IPS-NIHi7 (cell line): Measurements from ENCODE around the gene HOMER2.

Experiments
- DNase-seq: peaks from one replicate; pipeline ENCODE4 v3.0.0; 2012; ENCODE audit warnings: mixed read lengths; ENCODE audit errors: extremely low spot score

The HOMER2 gene

DNA sequence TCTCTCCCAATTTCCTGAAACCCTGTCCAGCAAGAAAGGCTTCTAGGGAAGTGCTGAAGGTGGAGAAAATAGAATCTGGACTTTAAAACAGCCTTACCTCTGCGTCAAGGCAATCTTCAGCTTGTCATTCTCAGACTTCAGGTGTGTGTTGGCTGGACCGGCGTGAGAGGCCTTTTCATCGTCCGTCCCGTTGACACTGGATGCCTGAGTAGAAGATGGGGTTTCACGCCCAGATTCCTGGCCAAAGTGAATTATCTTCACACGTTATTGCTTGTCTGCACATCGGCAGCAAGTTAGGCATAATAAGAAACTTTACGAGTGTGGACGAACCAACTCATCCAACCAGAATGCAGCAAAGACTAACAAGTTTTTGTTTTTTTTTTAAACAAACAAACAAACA lies 93.6 kb downstream of the HOMER2 start:
- DNase-seq: no peak

DNA sequence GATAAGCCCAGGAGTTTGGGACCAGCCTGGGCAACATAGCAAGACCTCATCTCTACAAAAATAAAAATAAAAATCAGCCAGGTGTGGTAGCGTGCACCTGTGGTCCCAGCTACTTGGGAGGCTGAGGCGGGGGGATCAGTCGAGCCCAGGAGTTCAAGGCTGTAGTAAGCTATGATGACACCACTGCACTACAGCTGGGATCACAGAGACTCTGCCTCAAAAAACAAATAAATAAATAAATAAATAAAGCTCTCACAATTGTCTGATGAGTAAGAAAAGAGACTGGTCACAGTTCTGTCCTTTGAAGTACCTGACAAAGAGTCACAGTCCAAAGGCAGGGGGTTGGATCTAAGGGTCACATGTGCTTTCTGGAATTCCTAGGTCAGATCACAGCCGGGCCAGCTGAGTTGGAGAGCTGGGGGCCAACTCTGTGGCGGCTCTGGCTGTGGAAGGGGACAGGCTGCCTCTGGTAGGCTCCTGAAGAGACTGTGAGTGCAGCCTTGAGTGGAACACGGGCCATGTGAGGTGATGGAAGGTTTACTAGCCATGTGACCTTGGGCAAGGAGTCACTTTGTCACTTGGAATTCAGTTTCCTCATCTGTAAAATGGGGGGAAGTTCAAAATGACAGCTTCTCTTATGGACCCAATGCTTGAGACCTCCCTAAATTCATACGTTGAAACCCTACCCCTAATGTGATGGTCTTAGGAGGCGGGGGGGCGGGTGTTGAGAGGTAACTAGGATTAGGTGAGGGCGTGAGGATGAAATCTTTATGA lies 95.9 kb downstream of the HOMER2 start:
- no peak for DNase-seq

DNA sequence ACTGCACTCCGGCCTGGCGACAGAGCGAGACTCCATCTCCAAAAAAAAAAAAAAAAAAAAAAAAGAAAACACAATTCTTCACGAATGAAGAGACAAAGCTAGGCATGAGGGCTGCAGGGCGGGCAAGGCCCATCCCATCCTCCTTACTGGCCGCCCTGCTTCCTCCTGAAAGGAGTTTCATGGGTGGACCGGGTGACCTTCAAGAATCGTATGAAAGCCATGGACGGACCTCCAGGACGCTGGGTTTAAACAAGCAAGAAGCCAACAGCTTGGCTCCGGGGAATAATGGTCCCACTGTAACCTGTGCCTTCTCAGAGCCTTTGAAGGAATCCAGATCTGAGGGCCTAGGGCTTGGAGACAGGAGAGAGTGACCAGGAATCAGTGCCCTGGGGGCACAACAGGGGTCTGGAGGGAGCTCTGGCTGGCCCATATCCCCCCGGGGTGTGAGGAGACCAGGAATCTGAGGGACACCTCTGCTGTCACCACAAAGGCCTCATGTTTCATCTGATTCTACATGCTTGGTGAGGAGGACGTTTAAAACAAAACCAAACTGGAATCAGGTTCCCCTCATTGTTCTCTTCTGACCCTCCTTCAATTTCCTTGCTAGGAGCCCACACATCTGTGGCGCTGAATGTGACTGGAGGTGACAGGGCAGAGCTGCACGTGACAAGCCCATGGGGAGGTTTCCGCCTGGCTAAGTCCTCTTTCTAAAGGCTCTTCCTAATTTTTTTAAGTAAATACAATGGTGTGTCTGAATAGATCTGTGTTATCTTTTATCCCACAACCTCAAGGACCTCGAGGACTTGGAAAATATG lies 97.0 kb downstream of the HOMER2 start:
- no peak for DNase-seq

DNA sequence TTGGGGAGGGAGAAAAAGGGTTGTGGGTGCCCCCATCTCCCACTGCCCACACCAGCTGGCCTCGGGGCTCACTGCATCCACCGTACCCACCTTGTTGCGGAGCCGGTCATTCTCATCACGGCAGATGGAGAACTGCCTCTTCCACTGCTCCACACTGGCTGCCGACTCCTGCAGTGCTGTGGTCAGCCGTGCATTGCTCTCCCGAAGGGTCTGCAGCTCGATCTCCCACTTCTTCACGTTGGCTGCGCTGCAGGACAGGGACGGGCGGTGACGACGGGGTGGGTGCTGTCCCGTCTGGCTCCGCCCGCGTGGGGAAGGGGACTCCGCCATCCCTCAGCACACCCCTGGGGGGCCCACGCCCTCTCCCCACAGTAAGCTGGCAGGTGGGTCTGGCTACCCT lies 98.0 kb downstream of the HOMER2 start:
- no peak for DNase-seq

DNA sequence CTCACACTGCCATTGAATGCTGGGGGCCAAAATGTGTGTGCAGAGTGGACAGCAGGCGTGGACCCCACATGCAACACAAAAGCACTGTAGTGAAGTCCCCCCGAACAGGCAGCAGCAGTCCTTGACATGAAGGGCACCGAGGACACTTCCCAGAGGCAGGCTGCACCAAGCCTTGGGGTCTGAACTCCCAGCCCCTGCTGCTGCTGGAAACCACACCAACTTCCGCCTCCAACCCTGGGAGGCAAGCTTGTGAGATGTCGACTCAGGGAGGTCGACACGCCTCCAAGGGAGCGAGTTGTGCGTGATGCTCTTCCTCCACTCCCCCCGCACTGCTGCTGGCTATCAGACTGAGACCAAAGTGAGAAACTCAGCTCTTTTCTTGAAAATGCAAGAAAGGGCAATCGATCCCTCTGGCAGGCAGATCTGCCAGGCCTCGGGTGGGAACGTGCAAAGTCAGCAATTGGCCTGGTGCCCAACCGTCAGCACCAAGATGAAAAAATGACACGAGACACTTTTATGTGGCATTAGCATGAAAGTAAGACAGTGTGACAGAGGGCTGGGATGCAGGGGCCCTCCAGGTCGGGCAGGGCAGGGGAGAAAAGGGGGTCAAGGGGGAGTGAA lies 99.5 kb downstream of the HOMER2 start:
- DNase-seq: no peak

DNA sequence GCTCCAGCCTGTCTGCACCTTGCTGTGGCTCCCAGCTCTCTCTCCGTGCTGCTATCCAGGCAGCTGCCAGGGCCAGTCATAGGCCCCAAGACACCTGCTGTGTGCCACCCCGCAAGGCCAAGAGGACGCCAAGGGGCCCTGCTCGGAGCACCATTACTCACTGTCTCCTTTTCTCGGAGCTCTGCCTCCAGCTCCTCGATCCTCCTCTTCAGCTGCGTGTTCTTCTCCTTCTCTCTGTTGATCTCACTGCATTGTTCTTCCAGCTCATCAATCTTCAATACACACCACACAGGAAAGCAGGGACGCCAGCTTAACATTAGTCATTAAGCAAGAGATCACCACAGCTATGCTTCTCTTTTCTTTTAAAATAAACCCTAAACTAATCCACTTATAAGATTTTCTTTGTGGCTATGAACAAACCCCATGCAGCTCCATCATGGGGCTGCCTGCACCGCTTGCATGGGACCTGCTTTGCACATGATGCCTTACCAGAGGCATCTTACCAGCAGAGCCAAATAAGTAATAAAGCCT lies 100.5 kb downstream of the HOMER2 start:
- no peak for DNase-seq

DNA sequence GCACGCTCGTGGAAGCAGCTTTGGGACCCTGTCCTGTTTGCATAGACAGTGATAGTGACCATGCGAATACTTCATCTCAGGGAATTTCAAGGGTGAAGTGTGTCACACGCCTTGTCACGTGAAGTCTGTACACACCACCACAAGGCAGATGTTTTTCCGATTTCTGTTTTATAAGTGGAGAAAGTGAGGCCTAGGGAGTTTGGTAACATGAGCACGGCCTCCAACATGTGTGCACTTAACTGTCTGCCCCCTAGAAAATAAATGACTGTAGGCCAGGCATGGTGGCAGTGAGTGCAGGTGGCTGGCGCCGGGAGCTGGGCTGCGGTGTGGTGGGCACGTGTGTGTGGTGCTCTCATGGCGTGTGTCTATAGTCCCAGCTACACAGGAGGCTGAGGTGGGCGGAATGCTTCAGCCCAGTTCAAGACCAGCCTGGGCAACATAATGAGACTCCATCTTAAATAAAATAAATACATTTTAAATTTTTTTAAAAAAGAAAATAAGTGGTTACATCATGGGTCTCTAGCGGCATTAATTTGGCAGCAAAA lies 101.1 kb downstream of the HOMER2 start:
- no peak for DNase-seq

DNA sequence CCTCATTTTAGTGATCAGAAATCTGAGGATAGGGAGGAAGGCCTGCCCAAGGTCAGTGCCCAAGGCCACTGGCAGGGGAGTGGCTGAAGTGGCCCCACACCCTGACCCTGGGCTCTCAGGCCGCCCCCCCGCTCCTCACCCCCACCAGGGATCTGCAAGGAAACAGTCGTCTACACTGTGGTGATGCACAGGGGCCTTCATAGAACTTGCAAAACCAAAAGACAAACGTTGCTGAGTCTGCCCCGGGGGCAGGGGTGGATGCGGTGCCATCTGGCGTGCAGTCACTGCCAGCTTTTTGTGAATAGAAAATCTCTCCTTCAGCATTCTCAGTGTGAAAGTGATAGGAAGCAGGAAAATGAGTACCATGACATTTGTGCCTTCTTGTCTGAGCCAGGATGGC lies 101.8 kb downstream of the HOMER2 start:
- DNase-seq: no peak

DNA sequence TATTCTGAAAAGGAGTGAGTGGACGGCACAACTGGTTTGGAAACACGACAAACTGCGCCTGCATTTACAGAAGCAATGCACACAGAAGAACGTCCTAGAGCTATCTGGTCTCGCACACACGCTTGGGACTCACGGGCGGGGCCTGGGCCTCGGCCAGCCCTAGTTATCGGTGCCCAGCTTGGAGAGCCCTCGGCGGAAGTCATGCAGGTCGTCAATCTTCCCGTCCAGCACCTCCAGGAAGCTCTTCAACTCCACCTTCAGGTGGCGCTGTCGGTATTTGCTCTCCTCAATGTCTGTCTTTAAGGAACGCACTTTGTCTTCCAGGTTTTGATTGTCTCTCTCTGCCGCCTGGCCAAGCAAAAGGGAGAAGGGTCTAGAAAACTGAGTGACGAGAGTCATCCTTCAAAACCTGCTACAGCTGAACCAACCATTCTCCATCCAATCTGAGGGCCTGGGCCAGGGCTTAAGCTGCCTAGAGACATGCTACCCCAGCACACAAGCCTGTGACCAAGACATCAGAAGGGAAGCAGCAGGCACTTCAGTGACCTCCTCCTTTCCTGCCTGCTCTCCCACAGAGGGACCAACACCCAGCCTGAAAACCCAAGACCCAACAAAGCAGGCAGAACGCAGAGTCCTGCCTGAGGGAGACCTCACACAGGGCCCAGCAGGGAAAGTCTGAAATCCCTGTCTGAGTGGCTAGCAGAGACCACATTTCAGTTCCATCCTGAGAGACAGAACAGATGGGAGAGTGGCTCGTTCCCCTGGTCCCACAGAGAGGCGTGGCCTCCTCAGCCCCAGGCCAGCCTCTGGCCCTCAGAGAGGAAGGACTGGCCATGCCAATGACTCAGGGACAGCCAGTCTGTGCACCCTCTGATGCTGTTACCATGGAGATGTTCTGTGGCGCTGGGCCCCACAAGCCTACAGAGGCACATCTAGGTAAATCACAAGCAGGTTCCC lies 102.7 kb downstream of the HOMER2 start:
- peak; percentile 91 for DNase-seq

DNA sequence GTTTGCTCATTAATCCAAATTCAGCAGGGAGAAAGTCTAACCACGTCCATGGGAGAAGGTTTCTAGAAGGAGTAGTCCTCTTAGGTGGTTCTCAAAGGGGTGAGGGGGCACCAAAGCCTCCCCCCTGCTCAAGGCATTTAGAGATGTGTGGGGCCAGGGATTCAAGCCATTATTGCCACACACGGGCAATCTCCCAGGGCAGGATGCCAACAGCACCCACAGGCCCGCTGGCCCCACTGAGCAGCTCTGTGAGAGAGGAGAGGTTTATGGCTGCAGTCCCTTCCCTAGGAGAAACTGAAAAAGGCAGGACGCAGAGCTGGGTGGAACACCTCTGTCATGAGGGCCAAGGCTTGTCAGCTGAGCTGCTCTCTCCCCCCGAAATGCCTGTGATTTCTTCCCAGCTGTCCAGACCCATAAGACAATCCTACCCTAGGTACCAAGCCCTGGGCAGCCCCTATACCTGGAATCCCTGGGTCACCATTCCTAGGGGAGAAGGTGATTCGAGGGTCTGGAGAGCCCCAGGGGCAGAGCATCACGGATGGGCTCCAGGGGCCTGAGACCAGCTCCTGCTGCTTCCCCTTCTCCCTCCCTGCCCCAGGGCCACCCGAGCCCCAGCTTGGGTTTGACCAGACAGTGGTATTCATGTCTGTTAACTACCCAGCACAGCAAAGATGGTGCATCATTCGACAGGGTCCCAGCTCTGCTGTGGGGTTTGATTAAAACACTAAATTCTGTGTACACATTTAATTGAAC lies 104.1 kb downstream of the HOMER2 start:
- DNase-seq: no peak

DNA sequence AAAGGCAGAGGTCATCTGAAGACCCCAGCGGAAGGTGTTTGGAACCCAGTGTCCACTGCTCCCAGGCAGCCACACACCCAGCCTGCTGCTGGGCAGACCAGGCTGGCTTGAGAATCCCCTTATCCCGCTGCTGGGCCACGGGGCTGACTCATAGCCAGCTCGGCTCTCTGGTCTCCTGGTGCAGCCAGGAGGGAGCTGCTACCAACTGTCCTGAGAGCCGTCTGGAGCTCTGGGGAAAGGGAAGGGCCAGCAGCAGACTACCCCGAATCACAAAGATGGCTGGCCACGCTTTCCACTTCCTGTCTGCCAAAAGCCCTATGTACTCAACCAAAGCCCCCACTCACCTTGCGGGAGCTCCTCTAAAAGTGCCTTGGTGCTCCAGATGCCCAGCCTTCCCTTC lies 104.8 kb downstream of the HOMER2 start:
- DNase-seq: no peak

DNA sequence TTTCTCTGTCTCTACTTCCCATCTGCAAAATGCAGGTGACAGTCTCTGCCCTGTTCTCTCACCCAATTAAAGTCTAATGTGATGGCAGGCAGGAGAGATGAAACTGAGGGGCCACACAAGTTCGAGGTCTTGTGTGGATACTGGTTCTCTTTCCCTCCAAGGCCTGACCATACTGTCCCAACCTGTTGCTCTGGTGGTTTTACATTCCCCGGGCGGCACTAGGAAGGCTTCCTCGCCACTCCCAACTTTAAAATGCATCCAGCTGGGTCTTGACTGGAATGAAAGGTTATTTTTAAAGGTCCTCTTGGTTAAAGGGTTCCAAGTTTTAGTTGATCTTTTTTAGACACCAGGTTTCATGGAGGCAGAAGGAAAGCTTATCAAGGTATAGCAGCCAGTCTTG lies 105.9 kb downstream of the HOMER2 start:
- DNase-seq: no peak

DNA sequence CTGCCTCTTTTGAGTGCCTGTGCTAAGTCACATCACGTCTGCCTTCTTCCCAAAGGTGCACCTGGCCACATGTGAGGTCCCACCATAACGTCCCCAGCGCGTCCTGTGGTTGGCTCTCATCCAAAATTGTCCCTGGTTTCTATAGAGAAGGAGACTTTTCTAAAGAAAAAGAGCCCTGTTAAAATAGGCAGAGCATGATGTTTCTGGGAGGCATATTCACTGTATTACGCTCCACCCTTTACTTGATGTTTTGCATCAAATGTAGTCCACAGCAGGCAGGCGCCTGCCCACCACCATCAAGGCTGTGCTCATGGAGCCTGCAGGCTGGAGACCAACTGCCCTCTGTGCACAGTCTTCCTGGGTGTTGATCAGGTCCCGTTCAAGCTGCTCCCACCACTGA lies 106.8 kb downstream of the HOMER2 start:
- DNase-seq: no peak

DNA sequence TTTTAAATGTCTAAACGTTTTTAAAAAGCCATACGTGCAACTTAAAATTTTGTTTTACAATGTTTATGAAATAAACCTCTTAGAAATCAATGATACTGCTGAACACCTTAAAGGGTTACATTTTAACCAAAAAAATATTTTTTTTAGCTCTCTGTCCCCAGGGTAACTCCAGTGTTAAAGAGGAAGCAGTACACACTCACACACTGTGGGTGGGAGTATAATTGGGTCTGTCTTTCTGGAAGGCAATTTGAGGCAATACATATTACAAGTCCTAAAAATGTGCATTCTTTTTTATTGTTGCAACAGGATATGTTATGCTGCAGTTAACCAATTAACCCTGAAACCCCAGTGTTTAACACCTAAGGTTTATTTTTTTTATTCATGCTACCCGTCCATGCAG lies 109.0 kb downstream of the HOMER2 start:
- DNase-seq: no peak

DNA sequence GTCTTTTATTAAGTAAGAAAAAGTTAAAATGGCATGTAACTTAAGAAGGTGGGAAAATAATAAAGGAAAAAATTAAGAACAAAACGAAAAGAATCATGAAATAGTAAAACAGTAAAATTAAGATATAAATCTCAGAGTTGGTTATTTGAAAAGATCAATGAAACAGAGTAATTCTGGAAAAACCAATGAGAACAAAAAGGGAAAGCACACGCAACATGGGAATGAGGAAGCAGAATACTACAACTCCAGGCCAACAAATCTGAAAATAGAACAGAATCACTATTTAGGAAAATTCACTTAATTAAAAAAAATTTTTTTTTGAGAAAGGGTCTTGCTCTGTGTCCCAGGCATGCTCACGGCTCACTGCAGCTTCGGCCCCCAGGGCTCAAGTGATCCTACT lies 112.4 kb downstream of the HOMER2 start:
- no peak for DNase-seq

DNA sequence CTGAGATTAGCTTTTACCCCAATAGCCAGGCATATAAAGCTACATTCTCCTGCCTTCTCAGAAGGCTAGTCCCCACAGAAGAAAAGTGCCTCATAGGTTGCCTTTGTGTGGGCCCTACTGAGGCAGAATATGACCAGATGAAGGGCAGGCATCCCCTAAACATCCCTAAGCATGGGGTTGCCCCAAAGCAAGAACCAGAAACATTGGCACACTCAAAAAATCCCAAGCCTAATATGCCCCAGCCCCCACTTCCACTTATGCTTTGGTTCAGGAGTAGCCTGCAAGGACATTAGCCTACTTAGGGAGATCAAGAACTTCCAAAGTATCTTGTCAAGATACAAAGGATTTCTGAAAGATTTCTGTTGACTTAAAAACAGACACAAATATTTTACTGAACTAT lies 113.4 kb downstream of the HOMER2 start:
- no peak for DNase-seq

DNA sequence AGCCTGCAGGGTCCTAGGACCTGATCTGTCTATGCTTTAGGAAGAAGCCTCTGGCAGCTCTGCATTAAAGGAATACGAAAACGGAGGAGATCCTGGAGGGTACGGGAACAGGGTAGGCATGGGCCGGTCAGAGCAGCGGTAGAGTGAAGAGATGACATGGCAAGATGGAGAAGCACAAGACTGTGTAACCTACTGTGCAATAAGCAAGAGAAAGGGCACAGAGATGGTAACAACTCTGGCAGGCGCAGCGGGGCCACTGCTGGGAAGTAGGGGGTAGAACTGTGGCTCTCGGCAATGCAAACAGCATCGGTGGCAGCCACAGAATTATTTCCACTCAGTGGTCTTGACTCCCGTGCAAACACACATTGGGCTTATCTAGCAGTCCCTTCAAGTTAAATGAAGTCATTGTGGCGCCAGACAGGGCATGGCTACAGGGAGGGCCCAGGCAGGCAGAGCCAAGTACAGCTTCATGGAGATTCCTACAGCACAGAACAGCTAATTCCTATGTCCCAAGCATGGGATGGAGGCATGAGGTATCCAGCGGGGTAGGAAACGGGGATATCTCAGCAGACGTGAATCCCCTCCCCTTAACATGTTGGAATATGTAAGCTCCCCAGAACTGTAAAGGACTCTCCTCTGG lies 114.3 kb downstream of the HOMER2 start:
- no peak for DNase-seq

DNA sequence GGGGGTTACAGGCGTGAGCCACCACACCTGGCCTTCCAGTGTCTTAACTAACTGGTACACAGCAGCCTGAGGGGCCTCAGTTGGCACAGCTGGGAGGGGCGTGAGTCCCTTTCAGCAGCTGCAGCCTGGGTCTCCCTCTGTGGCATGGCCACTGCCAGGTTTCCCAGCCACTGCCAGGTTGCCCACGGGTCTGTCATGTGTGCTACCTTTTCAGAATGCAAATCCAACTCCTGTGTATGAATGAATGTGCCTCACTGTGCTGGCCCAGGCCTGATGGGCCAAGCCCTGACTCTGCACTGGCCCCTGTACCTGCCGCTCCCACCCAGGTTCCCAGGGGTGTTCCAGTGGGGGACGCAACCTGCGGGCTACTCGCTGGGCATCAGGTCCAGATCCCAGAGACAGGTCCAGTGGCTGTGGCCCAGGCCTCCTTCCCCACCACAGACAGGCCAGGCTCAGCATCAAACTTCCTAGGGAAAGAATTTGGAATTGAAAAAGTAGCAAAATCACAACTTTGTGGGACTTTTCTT lies 117.1 kb downstream of the HOMER2 start:
- DNase-seq: no peak

DNA sequence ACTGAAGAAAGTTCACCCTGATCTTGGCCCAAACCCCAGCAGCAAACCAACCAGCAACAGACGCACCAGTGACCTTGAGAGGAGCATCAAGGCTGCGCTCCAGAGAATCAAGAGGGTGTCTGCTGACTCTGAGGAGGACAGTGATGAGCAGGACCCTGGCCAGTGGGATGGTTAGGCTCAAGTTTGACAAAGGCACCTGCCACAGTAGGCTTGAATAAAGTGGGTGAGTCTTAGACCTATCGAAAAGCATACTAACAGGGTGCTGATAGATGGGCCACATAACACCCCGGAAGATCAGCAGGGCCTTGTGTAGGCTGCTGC lies 119.2 kb downstream of the HOMER2 start:
- DNase-seq: no peak
